Activated CD4-positive, alpha-beta T cell treated with anti-CD3 and anti-CD28 coated beads for 24 hours (primary cell): ENCODE measurements around the gene ADAMTSL1.

Experiments
- DNase-seq, 2 donors: peaks; one replicate each; pipeline ENCODE4 v3.0.0-alpha.2; 2020; ENCODE audit warnings: low read depth in 2 of 2

The ADAMTSL1 gene

DNA sequence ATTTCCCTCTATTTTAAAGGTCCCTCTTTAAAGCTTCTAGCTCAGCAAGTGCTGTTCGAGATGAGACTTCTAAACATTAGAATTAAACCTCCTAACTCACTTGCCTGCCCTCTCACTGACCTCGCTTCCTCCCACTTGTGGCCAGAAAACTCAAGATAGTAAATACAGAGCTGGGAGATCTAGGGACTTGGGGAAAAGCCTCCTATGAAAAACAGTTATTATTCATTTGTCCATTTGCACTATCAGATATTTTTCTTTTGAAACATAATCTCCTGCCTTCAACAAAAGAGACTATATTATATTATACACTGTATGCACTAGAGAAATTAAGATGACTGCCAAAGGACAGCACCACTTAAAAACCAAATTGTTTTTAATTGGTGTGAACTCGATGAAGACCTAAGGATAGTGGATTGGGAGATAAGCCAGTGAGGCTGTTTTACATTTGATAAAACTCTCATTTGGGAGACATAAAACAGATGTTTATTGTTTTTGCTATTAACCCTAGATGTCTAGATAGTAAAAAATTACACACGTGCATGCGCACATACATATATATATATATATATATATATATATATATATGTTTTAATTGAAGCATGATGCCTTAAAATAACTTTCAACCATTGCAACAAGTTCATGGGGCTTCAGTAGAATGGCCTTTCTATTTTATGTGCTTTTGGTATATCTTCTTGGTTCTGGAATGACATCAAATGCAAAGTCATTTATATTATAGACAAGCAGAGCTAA is 229.4 kb downstream of the ADAMTSL1 start:
- no peak for DNase-seq

DNA sequence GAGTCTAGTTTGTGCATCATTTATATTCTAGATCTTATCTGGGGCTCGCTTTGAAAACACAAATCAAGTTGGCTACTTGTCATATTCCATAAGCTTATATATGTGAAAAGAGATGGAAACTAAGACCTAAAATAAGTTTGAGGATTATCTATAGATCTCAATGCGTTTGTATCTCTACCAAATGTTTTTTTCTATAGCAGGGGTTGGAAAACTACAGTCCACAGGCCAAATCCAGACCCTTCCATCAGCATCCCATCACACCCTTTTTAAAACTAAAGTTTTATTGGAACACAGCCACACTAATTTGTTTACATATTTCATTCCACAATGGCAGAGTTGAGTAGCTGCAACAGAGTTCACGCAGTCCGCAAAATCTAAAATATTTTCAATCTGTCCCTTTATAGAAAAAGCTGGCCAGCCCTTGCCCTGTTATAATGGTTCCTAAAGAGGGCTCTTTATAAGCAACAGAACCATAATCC is 230.0 kb downstream of the ADAMTSL1 start:
- DNase-seq, result no peak

GRCh38 chr9:18705796-18706392 is 231.9 kb downstream of the ADAMTSL1 start:
- no peak for DNase-seq

- DNase-seq, result no peak
These were observed 232.7 kb downstream of the ADAMTSL1 start for GRCh38 chr9:18706648-18707047.

DNA sequence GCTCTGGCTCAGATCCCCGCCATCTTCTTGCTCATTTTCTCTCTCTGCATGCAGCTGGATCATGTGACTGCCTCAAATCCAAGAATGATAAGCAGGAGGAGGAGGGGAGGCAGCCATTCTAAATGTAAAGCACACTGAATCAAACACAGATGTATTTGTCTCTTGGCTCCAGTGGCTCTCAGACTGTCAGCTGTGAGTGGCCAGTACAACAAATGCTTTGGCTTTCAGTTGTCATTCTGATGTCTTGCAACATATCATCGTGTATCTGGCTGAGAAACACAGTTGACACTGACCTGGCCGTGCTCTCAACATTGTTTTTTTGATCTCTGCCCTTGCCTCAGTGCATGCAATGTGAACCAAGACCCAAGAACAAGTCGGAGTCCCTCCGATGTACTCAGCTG is 233.1 kb downstream of the ADAMTSL1 start:
- DNase-seq, result no peak

- no peak for DNase-seq
These were observed 233.7 kb downstream of the ADAMTSL1 start for GRCh38 chr9:18707489-18708205.

- no peak for DNase-seq
These were observed 234.5 kb downstream of the ADAMTSL1 start for GRCh38 chr9:18708429-18708828.

- no peak for DNase-seq
These were observed 236.1 kb downstream of the ADAMTSL1 start for GRCh38 chr9:18710065-18710464.

GRCh38 chr9:18717759-18718158 is 243.8 kb downstream of the ADAMTSL1 start:
- no peak for DNase-seq

DNA sequence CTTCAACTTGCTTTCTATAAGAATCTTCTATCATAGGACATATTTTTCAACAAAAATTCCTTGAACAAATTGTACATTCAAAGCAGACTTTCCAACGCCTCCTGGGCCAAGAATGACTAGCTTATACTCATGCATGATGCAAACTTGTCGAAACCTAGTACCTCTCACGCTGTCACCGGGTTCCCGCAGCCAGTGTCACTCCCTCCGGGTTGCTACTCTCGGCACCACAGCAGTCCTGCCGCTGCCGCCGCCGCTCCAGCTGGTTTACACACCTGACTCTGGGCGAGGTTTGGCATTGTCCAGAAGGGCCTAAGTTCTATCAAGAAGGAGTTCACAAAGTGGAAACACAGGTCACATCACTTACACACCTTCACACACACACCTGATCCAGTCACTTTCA is 244.4 kb downstream of the ADAMTSL1 start:
- no peak for DNase-seq

- no peak for DNase-seq
These were observed 245.0 kb downstream of the ADAMTSL1 start for GRCh38 chr9:18718932-18719331.

DNA sequence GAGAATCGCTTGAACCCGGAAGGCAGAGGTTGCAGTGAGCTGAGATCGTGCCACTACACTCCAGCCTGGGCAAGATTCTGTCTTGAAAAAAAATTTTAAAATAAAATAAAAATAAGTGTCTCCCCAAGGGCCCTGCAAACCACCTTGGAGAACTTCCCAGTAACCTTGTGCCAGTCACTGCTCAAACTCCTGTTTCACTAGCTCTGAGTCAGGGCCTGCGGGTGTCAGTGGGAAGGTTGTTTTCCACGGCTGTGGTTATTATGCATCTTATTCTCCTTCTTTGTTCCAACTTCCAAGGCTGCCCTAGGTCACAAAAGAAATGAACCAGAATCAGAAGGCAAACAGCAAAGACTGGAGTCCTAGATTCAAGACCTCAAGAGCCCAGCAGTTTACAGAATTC is 246.7 kb downstream of the ADAMTSL1 start:
- DNase-seq, result no peak

GRCh38 chr9:18721267-18721994 is 247.5 kb downstream of the ADAMTSL1 start:
- no peak for DNase-seq

DNA sequence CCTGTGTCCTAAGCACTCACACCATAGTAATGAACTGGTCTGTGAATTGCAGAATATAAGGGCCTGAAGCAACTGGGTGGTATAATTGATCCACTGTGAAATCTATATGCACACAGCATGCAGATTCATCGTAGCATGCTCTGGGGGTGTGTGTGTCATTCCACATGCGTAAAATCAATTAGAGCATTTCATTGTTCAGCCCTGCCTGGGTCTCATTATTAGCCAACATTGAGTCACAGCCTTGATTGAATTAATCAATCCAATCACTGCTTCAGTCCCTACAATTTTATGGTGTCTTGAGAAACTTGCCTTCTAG is 248.0 kb downstream of the ADAMTSL1 start:
- DNase-seq, result no peak

GRCh38 chr9:18722882-18723281 is 248.9 kb downstream of the ADAMTSL1 start:
- DNase-seq, result no peak

- no peak for DNase-seq
These were observed 249.4 kb downstream of the ADAMTSL1 start for GRCh38 chr9:18723366-18723765.

GRCh38 chr9:18726546-18726945 is 252.6 kb downstream of the ADAMTSL1 start:
- no peak for DNase-seq

- no peak for DNase-seq
These were observed 254.0 kb downstream of the ADAMTSL1 start for GRCh38 chr9:18727904-18728303.

GRCh38 chr9:18728642-18729041 is 254.7 kb downstream of the ADAMTSL1 start:
- DNase-seq, result no peak

DNA sequence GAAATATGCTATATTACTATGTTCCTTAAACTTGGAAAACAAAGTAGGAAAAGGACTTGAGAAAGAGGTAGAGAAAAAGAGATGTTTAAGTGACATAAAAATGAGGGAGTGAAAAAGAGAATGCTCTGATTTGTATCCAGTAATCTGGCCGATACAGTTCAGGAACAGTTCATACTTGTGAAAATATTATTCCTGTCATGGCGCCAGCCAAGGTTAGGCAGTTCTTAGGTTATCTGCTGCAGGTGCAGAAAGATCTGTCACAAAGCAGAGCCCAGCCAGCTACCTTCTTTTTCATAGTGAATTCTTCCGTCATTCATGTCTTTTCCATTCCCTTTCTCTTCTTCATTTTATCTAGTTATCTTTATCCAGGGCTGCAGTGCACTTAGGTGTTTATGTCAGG is 256.3 kb downstream of the ADAMTSL1 start:
- no peak for DNase-seq

GRCh38 chr9:18739127-18739526 is 265.2 kb downstream of the ADAMTSL1 start:
- DNase-seq, result no peak

DNA sequence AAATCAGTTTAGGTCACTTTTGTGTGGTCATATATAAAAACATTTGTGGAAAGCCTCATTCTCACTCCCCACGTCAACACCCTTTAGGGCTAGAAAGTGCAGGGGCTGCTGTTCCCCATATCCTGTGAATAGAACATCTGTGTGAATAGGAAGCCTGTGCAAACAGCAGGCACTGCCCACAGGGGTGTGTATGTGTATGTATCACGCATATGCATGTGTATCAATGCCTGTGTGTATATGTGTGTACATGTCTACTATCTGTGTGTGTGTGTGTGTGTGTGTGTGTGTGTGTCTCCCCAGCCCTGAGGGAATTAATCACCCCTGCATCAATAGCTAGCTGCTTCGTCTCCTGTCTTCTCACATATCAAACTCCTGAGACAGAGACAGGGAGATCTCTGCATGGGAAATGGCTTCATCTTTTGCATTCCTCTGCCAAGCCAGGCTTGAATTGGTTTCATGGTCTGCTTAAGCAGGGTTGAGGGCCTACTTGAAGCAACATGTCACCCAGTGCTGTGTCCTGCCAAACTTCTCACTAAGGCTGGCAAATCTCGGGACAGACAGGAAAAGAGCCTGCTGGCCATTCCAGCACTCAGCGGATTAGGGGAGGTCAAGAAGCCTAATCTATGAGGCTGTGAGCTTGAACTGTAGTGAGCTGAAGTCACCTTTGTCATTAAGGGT is 265.8 kb downstream of the ADAMTSL1 start:
- DNase-seq, result no peak
